Fibroblast of villous mesenchyme (primary cell): ENCODE results near the gene GNL2. TPM values are rescaled to one million over a fixed set of nuclear protein-coding genes. Genes with fewer than 3 reads are reported as not detected.
"Not testable (repeated sequence)": the region's sequence is repeated elsewhere in the genome, so short reads cannot be mapped to it uniquely, and the experiment has no call there.

ENCODE experiments used
- DNase-seq: peaks from one replicate; pipeline ENCODE4 v3.0.0-alpha.2; 2010; ENCODE audit warnings: low read depth
- H3K4me3 ChIP-seq: 2 replicates; pipeline ENCODE4 v1.5.1; 2011; ENCODE audit warnings: low read depth, mild to moderate bottlenecking, low read length
- CTCF ChIP-seq: IDR thresholded peaks from 2 replicates; pipeline ENCODE4 v1.5.1; 2012; ENCODE audit warnings: low read depth, mild to moderate bottlenecking, low read length; ENCODE audit not compliant: insufficient read depth
- small RNA-seq: library from RNA; depleted of rRNA; stranded (forward); fragments of <200 nt; gene quantifications from one replicate; pipeline ENCODE3, GENCODE V24; 2012
- total RNA-seq: library from RNA; depleted of rRNA; stranded (reverse); fragments of >200 nt; gene quantifications from 2 replicates; pipeline ENCODE4 v1.2.3, GENCODE V29; 2012

GNL2 gene
- total RNA-seq, 1 donor, result 77.7 TPM

GRCh38 chr1:37519613-37520012 is 76.1 kb downstream of the GNL2 start:
- TF ChIP-seq CTCF, result no peak
- H3K4me3 ChIP-seq, result no peak overlapping the region
- DNase-seq, result no peak

GRCh38 chr1:37518929-37519328 is 76.8 kb downstream of the GNL2 start:
- H3K4me3 ChIP-seq, DNase-seq: not testable (repeated sequence)

DNA sequence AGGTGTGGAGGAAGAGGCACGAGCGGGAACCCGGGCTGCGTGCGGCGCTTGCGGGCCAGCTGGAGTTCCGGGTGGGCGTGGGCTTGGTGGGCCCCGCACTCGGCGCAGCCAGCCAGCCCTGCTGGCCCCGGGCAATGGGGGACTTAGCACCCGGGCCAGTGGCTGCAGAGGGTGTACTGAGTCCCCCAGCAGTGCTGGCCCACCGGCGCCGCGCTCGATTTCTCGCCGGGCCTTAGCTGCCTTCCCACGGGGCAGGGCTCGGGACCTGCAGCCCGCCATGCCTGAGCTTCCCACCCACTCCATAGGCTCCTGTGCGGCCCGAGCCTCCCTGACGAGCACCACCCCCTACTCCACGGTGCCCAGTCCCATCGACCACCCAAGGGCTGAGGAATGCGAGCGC is 77.5 kb downstream of the GNL2 start:
- not testable (repeated sequence) for H3K4me3 ChIP-seq, DNase-seq

DNA sequence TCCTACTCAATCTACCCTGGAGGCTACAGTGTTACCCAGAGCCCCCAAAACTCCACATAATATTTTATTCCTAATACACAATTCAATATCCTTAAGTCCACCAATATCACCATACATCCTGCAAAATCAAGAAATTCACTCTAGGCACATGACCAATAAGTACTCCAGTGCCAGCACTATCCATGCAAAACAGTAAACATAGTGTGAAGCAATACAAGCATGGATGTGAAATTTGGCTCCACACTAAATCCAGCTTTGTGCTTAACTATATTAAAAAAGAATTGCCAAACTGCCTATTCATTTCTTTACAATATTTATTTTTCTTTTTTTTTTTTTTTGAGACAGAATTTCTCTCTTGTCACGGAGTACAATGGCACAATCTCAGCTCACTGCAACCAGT is 78.2 kb downstream of the GNL2 start:
- no peak for TF ChIP-seq CTCF
- H3K4me3 ChIP-seq, result no peak overlapping the region
- DNase-seq, result no peak

Small RNAs within 50 kb of the gene (small RNA-seq; reads per million reads assigned to genes)
- gene AL034379.1, result not detected

Other genes starting within 250 kb of the GNL2 start
- gene ZC3H12A, start 121.4 kb downstream of the GNL2 start, total RNA-seq, result 21.6 and 38.9 TPM in 2 replicates
- gene MEAF6, start 81.2 kb downstream of the GNL2 start, total RNA-seq, result 54.8 and 60.9 TPM in 2 replicates
- gene SNIP1, start 41.6 kb downstream of the GNL2 start, total RNA-seq, result 9.5 and 11.6 TPM in 2 replicates
- gene DNALI1, start 39.0 kb downstream of the GNL2 start, total RNA-seq, result 7.1 and 7.3 TPM in 2 replicates
- not detected in 2 replicates for gene RSPO1, start 39.0 kb upstream of the GNL2 start, total RNA-seq
- gene CDCA8, start 96.6 kb upstream of the GNL2 start, total RNA-seq, result 6.1 and 14.2 TPM in 2 replicates
- gene EPHA10, start 169.2 kb upstream of the GNL2 start, total RNA-seq, result under 0.01 TPM in 1 of 2 replicates, not detected in the other
- gene MANEAL, start 197.9 kb upstream of the GNL2 start, total RNA-seq, result 0.43 and 0.97 TPM in 2 replicates
- gene C1orf122, start 211.9 kb upstream of the GNL2 start, total RNA-seq, result 13.4 and 17.4 TPM in 2 replicates
- 11.9 and 15.5 TPM in 2 replicates for gene YRDC, start 212.3 kb upstream of the GNL2 start, total RNA-seq